HG03175 (cell line): ENCODE data around the gene USP1.

Experiments used
- ATAC-seq: cut with Tn5 transposase; IDR thresholded peaks from one replicate; pipeline ENCODE4 v1.9.1; 2021; ENCODE audit warnings: mild to moderate bottlenecking, moderate library complexity; ENCODE audit not compliant: unreplicated experiment

The USP1 gene, protein sequence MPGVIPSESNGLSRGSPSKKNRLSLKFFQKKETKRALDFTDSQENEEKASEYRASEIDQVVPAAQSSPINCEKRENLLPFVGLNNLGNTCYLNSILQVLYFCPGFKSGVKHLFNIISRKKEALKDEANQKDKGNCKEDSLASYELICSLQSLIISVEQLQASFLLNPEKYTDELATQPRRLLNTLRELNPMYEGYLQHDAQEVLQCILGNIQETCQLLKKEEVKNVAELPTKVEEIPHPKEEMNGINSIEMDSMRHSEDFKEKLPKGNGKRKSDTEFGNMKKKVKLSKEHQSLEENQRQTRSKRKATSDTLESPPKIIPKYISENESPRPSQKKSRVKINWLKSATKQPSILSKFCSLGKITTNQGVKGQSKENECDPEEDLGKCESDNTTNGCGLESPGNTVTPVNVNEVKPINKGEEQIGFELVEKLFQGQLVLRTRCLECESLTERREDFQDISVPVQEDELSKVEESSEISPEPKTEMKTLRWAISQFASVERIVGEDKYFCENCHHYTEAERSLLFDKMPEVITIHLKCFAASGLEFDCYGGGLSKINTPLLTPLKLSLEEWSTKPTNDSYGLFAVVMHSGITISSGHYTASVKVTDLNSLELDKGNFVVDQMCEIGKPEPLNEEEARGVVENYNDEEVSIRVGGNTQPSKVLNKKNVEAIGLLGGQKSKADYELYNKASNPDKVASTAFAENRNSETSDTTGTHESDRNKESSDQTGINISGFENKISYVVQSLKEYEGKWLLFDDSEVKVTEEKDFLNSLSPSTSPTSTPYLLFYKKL

DNA sequence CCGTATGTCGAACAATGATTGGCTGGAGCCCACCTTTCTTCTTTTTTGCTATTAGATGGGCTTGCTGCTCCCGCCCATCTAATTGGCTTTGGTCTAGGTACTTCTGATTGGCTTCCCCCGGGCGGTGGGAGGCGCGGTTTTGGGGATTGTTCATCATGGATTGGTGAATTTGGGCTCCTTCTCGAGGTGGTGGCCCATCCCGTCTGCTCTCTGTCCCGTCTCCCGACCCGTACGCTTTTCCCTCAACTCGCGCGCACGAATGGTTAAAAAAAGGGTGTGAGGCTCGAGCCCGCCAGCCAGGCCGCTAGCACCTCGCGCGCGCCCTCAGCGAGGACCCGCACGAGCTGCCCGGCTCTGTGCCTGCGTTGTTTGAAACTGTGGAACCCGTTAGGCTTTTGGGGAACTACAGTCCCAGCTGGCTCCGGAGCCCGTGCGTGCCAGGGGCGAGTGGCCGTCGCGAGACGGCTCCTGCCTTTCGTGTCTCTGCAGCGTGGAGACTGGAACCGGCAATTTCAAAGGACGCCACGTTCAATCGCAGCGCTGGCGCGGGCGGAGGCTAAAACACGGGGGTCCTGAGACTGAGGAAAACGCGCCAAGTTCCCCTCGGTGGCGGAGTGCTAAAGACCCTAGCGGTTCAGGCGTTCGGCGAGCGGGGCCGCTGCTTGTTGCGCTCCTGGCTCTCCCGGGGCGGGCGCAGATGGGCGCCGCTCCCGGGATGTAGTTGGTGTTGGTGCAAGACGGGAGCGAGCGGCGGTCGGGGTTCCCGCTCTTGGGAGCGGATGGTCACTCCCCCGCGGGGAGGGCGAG is at the start of gene USP1:
USP1 (plus strand) TSS at position 584 of the 807 bp plus-strand sequence. CDS start 2,819 bp downstream, outside the sequence.
- peak; percentile 75 for ATAC-seq

DNA sequence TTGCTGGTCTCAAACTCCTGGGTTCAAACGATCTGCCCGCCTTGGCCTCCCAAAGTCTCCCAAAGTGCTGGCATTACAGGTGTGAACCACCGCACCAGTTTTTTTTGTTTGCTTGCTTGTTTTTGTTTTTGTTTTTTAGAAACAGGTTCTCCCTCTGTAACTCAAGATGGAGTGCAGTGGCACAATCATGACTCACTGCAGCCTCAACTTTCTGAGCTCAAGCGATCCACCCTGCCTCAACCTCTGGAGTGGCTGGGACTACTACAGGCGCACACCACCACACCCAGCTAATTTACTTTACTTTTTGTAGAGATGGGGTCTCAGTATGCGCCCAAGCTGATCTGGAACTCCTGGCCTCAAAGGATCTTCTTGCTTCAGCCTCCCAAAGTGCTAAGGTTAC is 47.3 kb upstream of the USP1 start:
- ATAC-seq, result no peak

DNA sequence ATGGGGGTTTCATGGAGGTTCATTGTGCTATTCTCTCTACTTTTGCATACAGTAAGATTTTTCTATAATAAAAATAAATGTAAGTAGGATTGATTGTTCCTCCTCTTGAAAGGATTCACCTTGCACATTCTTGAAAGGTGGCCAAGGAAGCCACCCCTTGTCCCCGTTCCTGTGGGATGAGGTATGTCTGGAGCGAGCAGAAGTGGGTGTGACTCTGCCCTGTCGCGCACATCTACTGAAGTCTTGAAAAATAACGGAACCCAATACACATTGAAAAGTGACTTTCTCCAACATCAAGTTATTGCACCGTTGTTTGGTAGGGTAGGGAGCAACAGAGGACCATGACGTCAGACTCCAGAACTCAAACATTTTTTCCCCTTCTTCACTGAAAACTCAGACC is 46.8 kb upstream of the USP1 start:
- no peak for ATAC-seq

DNA sequence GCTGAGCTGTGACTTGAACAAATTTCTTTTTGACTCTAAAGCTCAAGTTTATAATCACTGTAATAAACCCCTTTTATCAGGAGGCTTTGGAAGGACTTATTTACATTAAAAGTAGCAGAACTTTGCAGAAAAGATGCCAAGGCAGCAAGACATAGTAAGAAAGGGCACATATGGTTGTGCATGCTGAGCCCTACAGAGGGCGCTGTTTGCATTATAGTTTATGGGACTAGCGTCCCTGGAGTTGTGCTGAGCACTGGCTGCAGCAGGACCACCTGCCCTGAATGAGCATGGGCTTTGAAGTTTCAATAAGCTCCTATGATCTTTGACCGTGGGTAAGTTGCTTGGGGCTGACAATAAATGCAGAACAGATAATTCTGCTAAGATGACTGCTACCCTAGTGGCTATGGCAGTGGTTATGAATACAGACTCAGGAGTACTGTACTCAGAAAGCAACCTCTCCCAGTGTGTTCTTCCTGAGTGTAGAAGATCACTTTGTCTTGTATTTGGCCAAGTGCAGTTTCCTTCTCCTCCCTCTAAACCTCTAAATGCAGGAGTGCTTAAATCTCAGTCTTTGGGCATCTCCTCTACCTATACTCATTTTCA is 45.4 kb upstream of the USP1 start:
- ATAC-seq, result no peak

DNA sequence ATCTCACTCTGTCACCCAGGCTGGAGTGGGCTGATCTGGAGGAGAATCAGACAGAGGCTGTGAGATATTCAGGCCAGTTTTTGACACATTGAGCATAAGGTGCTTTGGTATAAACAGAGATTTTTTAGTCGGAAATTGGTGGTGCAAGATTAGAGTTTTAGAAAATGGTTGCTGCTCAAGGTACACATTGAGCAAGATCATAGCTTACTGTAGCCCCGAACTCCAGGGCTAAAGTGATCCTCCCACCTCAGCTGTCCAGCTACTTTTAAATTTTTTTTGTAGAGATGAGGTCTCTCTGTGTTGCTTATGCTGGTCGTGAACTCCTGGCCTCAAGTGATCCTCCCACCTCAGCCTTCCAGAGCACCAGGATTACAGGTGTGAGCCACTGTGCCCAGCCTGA is 43.9 kb upstream of the USP1 start:
- ATAC-seq, result no peak

DNA sequence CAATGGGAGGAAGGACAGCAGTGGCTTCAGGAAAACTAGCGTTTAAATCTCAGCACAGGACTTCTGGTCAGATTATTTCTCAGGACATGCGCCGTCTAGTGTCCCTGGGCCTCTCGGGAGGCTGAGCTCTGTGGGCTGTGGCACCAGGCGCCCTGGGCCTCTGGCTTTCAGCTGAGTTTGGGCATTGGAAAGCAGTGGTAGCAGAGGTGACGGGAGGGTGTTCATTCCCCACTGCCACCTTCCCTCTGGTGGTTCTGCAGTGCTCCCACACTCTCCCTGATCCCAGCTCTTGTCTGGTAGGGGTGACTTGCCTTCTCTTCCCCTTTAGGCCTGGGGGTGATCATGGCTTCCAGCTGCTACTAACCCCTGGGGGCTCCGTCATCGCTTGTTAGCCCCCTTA is 42.2 kb upstream of the USP1 start:
- ATAC-seq, result no peak

DNA sequence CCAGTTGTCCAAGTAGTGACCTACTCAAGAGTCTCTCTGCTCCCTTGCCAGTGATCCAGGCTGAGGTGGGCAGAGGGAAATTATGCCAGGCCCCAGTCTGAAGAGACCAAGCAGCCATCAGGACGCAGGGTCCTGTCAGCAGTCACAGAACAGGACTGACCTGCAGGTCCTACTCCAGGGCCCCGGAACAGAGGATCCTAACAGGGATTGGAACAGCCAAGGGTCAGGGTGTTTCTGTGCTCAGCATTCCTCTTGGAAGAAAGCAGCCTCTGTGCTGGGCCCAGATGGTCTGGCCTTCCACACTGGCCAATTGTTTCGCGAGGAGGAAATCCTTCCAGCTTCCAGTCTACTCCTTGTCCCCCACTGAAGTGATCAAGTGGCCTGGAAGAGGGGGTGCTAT is 41.6 kb upstream of the USP1 start:
- ATAC-seq, result no peak

DNA sequence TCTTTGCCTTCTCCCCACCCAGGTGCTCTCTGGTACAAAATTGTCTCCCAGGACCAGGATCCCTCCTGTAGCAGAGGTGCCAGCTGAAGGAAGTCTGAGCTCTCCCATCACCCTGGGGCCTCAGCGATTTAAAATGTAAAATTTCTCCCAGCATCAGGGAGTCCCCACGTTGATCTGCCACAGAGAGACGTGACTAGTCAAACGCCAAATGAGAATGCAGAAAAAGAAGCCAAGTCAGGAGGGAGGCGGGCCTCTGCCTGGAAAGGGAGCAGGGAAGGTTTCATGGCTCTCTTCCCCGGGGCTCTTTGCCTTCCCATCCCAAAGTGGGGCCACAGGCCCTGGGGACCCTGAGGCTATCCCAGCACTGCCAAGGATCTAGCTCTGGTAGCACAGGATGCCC is 40.0 kb upstream of the USP1 start:
- ATAC-seq, result no peak

DNA sequence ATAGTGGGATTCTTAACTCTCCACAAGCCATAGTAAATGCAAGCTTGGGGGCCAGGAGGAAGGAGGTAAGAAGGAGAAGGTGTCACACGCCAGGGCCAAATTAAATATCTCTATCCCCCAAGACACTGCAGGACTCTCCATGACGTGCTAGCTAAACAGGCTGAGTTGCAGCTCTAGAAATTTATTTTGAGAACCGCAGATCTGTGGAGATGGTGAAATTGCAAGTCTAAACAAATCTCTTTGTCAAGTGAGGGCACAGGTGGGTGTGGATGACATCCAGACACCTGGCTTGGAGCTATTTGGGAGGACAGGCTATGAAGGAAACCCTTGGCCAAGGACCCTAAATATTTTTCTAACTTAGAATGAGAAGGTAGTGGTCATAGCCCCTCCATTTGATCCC is 39.5 kb upstream of the USP1 start:
- ATAC-seq, result no peak

DNA sequence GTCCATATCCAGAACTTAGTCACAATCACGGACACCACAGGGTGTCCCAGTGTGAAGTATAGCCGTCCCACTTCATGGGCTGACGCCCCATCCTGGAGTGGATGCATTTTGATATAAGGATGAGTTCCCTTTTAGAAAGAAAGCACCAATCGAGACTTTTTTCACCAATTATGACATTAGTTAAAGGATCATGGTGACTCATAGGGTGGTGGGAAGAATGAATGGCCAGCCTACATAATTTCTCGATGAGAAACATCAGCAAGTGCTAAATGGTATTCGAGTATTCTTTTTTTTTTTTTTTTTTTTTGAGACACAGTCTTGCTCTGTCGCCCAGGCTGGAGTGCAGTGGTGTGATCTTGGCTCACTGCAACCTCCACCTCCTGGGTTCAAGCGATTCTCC is 38.5 kb upstream of the USP1 start:
- no peak for ATAC-seq

DNA sequence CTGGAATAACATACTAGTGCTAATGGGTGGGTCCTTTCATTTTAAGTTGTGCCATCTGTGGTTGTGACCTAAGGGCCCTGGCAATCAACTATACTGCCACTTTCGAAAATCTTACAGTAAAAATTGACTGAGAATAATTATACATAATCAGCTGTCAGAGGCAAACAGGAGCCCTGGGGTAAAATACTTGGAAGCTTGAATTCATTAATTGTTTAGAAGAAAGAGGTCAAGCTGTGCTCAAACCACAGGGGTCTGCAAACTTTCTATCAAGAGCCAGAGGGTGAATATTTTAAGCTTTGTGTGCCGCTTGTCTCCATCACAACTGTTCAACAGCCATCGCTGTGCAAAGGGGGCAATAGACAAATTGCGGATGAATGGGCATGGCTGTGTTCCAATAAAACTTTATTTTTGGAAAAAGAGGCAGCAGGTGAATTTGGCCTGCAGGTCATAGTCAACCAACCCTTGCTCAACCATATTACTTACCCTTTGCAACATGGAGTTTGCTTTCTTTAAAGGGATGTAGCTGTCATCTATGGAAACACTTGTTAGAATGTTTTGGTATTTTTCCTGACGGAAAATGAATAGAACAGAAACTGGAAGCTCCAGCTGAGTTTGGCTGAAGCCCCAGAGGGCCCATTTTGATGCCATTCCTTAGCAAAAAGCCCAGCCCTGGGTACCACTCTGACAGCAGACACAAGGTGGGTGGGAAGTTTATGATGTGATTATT is 35.7 kb upstream of the USP1 start:
- no peak for ATAC-seq

DNA sequence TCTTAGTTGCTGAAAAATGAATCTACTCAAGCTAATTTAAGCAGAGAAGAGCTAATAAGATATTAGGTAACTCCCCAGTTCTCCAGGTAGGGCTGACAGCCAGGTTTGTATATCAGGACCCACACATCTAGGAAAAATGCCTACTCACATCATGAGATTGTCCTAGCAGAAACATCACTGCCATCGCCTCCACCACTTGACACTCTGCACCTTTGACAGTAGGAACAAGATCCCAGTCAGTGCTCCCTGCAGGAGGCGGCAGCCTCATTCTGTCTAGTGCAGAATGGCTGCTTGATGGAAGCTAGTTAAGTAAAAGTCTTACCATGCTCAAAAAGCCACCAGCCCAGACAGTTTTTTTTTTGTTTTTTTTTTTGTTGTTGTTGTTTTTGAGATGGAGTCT is 31.6 kb upstream of the USP1 start:
- no peak for ATAC-seq

DNA sequence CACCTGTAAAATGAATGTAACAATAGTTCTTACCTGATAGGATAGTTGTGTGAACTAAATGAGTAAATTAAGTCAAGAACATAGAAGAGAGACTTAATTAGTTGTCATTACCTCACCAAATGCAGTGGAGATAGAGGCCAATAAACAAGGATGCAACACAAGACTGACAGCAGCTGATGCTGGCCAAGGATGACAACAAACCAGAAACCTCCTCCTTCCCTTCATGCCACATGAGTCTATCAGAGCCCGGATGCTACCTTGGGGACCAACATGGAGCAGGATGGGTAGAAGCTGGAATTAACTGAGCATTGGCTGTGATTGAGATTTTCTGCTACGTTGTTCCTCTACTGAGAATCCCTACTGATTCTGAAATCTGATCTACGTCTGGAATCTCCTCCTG is 30.3 kb upstream of the USP1 start:
- ATAC-seq, result no peak

DNA sequence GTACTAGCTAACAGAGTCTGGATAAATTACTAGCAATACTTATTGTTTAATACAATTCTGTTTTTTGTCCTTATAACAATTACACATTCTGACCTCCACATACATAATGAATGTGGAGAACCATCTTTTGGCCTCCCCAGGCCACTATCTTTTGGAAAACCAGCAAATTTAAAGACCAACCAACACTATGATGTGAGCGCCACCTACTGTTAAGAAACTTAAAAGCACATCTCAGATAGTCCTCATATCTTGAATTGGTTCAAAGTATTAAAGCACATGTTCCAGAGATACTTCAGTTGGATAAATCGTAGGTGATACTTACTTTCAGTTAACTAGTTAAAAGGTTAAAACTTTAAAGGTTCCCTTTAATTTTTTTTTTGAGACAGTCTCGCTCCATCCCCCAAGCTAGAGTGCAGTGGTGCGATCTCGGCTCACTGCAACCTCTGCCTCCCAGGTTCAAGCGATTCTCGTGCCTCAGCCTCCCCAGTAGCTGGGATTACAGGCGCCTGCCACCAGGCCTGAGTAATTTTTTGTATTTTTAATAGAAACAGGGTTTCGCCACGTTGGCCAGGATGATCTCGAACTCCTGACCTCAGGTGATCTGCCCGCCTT is 29.3 kb upstream of the USP1 start:
- no peak for ATAC-seq

DNA sequence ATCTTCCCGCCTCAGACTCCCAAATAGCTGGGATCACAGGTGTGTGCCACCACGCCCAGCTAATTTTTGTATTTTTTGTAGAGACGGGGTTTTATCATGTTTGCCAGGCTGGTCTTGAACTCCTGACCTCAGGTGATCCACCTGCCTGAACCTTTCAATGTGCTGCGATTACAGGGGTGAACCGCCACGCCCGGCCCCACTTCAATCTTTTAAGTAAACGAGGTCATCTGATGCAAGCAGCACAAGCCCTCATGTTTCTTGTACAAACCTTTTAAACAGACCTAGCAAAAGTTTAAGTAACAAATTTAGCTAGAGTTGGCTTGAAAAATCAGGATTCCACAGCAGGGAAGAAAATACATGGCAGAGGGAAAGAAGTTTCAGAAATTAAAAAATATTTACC is 21.2 kb upstream of the USP1 start:
- no peak for ATAC-seq

DNA sequence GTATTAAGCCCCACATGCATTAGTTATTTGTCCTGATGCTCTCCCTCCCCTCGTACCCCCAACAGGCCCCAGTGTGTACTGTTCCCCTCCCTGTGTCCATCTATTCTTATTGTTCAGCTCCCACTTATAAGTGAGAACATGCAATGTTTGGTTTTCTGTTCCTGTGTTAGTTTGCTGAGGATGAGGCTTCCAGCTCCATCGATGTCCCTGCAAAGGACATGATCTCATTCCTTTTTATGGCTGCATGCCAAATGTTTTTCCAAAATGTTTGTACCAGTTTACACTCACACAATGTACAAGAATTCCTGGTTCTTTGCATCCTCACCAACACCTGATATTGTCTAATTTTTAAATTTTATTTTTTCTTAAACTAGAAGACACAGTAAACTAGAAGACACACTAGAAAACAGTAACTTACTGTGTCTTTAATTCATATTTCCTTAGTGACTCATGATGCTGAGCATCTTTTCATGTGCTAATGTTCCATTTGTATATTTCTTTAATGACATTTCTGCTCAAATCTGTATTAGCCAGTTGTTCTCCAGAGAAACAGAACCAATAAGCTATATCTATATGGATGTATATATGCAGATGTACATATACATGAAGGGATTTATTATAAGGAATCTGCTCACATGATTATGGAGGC is 19.4 kb upstream of the USP1 start:
- no peak for ATAC-seq

DNA sequence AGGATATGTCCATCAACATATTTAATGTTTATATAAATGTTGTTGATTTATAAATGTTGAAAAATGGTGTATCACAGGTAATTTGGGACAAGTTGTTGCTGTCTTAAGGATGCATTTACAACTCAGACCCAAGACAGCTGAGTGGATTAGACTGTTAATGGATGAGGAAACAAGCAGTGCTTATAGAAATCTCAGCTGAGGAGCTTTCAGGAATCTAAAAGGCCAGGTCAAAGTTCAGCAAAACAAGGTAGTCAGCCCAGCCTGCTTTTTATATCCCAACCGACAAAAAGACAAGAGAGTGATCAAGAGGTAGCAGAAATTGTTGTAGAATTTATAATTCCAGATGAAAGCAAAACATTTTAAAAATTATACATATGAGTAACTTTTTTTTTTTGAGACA is 16.6 kb upstream of the USP1 start:
- ATAC-seq, result no peak

DNA sequence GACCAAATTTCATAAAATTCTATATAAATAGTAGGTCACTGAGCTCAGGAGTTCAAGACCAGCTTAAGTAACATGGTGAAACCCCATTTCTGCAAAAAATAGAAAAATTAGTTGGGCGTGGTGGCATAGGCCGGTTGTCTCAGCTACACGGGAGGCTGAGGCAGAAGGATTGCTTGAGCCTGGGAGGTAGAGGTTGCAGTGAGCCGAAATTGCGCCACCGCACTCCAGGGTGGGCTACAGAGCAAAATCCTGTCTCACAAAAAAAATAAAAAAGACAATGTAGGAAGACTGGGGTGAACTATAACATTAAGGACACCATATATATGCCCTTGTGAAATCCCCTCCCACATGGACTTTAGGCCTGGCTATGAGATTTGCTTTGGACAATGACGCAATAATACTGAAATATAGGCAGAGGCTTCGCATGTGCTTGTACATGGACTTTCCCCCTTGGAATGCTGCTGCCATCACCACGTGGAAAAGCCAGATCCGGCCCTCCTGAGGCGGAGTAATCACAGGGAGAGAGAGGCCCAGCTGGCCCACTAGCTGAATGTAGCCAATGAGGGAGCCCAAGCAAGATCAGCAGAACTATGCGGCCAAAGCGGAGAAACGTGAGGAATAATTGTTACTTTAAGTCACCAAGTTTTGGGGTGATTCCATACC is 13.1 kb upstream of the USP1 start:
- ATAC-seq, result no peak

DNA sequence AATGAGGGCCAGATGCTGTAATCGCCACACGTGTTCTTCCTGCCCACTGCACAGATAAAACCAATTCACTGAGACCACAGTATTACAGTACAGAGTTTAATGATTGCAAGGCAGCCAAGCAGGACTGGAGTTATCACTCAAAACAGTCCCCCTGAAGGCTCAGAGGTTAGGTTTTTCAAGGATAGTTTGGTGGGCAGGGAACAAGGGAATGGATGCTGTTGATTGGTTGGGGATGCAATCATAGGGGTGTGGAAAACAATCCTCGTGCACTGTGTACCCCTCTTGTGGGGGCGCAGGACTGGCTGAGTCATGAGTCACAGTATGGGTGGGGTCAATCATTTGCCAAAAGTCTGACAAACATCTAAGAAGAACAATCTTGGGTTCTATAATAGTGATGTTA is 12.4 kb upstream of the USP1 start:
- ATAC-seq, result no peak
